ENCODE data around the gene UCP2.

The UCP2 gene

DNA sequence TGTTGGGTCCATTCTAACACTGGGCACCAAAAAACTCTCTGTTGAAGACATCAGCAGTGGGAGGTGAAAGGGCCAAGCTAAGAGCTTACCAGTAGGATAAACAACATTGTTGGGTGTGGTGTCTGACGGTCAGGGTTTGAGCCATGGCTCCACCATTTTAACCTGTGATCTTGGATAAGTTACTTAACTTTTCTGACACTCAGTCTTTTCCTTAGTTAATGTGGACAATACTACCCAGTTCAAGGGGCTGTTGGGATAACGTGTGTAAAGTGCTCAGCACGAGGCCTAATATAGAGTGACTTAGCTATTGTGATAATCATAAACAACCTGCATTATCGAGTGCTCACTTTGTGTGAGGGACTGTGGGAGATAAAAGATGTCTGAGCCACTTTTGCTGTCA, 20.2 kb upstream of the UCP2 start:
- no peak overlapping the region for H3K4me3 Mint-ChIP-seq
- TF ChIP-seq, protein P1, sequence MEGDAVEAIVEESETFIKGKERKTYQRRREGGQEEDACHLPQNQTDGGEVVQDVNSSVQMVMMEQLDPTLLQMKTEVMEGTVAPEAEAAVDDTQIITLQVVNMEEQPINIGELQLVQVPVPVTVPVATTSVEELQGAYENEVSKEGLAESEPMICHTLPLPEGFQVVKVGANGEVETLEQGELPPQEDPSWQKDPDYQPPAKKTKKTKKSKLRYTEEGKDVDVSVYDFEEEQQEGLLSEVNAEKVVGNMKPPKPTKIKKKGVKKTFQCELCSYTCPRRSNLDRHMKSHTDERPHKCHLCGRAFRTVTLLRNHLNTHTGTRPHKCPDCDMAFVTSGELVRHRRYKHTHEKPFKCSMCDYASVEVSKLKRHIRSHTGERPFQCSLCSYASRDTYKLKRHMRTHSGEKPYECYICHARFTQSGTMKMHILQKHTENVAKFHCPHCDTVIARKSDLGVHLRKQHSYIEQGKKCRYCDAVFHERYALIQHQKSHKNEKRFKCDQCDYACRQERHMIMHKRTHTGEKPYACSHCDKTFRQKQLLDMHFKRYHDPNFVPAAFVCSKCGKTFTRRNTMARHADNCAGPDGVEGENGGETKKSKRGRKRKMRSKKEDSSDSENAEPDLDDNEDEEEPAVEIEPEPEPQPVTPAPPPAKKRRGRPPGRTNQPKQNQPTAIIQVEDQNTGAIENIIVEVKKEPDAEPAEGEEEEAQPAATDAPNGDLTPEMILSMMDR (IDR thresholded peaks at IDR 0.05; ENCODE audit: unreplicated experiment in 3 of 3) = no peak
- H3K9me3 Mint-ChIP-seq = no peaks in the 10 kb centered on the region
- H3K36me3 Mint-ChIP-seq (ENCODE audit: low read depth) = peaks cover 20% of the 10 kb centered on the region
- H3K4me1 Mint-ChIP-seq = peaks cover 9% of the 10 kb centered on the region
- H3K27ac Mint-ChIP-seq = no peak overlapping the region
- H3K27me3 Mint-ChIP-seq (ENCODE audit: low read depth) = no peaks in the 10 kb centered on the region

- Mint-ChIP-seq H3K27me3 (ENCODE audit: low read depth) (no peaks in the 10 kb centered on the region), H3K9me3 (no peaks in the 10 kb centered on the region), H3K27ac (no peak overlapping the region), H3K36me3 (ENCODE audit: low read depth) (peaks cover 20% of the 10 kb centered on the region), H3K4me3 (no peak overlapping the region), H3K4me1 (peaks cover 9% of the 10 kb centered on the region)
- TF ChIP-seq, protein P1 (IDR thresholded peaks at IDR 0.05; ENCODE audit: unreplicated experiment in 3 of 3) = no peak
Measured at GRCh38 chr11:74001822-74002286, 19.2 kb upstream of the UCP2 start.

DNA sequence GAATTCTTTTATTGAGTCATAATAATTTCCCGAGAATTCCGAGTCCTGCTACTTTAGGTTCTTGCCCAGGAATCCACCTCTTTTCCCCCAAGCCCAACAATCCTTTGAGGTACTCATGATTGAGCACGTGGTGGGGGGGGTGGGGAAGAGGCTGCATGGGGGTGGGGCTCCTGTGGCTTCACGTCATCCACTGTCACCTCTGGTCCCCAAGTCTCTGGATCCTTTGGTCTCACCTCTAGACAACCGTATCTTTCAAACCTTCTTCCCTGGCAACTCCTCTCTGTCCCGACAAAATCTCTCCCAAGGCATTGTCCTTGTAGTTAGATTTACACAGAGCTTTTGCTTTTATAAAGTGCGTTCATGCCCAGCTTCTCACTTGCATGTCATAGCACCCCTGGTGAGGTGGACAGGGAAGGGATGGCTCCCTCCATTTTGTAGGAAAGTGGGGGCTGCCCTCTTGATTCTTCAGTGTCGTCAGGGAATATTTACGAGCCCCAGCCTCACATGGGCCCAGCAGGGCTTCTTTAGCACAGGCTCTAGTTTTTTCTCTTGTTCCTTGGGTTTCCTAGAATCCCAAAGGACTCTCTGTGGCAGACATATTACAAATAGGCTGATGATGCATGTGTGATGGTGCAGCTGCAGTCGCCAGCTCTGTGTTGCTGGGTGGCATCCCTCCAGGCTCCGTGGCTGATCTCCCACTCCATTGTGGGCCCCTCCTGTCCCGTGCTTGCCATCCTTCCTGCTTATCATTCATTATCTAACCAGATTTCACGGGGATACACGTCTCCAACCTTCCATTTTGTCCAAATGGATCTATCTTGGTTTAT, 17.9 kb upstream of the UCP2 start:
- peaks cover 20% of the 10 kb centered on the region for H3K36me3 Mint-ChIP-seq (ENCODE audit: low read depth)
- peaks cover 9% of the 10 kb centered on the region for H3K4me1 Mint-ChIP-seq
- no peaks in the 10 kb centered on the region for H3K27me3 Mint-ChIP-seq (ENCODE audit: low read depth)
- TF ChIP-seq, protein P1 (IDR thresholded peaks at IDR 0.05; ENCODE audit: unreplicated experiment in 3 of 3) = no peak
- no peaks in the 10 kb centered on the region for H3K9me3 Mint-ChIP-seq
- H3K4me3 Mint-ChIP-seq = no peak overlapping the region
- H3K27ac Mint-ChIP-seq = no peak overlapping the region

DNA sequence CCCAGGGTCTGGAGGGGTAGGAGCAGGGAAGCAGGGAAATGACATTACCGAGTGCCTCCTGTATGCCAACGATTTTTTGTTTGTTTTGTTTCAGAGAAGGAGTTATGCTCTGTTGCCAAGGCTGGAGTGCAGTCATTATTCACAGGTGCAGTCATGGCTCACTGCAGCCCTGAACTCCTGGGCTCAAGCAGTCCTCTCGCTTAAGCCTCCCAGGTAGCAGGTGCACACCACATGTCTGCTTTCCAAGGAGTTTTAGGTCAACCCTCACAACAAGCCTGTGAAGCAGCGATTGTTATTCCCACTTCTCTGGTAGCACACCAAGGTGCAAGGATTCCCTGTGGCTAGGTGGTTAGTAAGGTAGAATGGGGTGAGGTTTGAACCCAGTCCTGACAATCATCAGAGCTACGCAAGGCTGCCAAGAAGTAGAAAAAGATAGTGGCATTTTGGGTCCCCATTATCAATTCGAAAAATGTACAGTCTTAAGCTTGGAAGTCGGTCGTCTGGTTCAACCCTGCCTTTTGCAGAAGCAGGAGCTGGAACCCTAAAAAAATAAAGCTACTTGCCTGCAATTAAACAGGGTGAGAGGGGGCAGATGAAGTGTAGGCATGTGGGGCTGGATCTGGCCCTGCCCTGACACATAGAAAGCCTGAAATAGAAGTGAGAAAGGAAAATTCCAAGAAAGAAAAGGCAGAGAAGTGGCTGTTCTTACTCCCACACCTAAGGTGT, 17.1 kb upstream of the UCP2 start:
- H3K36me3 Mint-ChIP-seq (ENCODE audit: low read depth) = peaks cover 20% of the 10 kb centered on the region
- H3K27ac Mint-ChIP-seq = no peak overlapping the region
- no peak overlapping the region for H3K4me3 Mint-ChIP-seq
- TF ChIP-seq, protein P1 (IDR thresholded peaks at IDR 0.05; ENCODE audit: unreplicated experiment in 3 of 3) = no peak
- peaks cover 2% of the 10 kb centered on the region for H3K4me1 Mint-ChIP-seq
- H3K9me3 Mint-ChIP-seq = no peaks in the 10 kb centered on the region
- H3K27me3 Mint-ChIP-seq (ENCODE audit: low read depth) = no peaks in the 10 kb centered on the region

DNA sequence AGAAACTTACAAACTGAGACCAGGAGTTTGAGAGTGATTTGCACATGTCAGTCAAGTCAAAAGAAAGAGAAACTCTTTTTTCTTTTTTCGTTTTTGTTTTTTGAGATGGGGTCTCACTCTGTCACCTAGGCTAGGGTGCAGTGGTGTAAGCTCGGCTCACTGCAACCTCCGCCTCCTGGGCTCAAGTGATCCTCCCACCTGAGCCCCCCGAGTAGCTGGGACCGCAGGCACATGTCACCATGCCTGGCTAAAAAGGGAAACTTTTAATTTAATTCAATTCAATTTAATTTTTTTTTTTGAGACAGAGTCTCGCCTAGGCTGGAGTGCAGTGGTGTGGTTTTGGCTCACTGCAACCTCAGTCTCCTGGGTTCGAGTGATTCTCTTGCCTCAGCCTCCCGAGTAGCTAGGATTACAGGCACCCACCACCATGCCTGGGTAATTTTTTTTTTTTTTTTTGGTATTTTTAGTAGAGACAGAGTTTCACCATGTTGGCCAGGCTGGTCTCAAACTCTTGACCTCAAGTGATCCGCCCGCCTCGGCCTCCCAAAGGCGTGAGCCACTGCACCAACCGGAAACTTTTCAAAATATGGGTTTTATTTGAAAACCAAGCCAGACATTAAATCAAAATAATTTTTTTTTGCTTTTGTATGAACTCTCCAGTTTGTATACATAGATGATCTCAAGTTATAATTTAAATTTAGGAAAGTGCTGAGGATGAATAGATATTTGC, 16.4 kb upstream of the UCP2 start:
- Mint-ChIP-seq H3K36me3 (ENCODE audit: low read depth) (peaks cover 20% of the 10 kb centered on the region), H3K27ac (no peak overlapping the region), H3K4me1 (no peaks in the 10 kb centered on the region), H3K9me3 (no peaks in the 10 kb centered on the region), H3K27me3 (ENCODE audit: low read depth) (no peaks in the 10 kb centered on the region), H3K4me3 (no peak overlapping the region)
- TF ChIP-seq, protein P1 (IDR thresholded peaks at IDR 0.05; ENCODE audit: unreplicated experiment in 3 of 3) = no peak
